ENCODE measurements around the gene RNF144B.
"Not testable (repeated sequence)": the region's sequence is repeated elsewhere in the genome, so short reads cannot be mapped to it uniquely, and the experiment has no call there.

RNF144B gene

DNA sequence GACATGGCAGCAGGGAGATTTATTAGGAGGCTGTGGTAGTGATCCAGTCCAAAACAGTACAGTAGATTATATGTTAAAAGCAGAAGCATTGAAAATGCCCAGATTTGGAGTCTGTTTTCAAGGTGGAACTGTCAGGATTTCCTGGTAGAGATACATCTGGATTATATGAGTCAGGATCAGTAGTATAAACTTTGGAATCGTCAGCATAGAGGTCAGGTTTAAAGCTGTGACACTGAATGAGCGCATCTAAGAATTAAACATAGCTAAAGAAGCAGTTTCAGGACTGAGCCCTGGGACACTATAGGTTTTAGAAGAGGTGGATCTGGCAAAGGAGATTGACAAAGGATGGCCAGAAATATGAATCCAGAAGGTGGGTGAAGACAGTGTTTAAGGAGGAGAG, 60.4 kb downstream of the RNF144B start:
- no peak for DNase-seq

DNA sequence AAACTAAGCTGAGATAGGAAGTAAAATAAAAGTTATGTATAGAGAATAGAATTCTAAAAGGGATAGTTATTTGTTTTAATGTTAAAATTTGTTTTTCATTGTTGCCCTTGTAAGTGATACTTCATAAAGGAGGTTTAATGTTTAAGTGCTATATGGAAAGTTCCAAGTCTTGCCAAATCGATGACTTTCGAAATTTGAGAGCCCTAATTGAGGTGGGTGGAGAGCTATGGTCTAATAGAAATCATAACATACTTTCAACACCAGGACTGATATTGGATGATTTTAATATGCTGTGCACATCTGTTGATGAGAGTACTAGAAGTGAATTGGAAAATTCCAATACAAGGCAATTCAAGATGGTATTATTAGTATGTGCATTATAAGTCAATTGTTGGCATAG, 64.6 kb downstream of the RNF144B start:
- no peak for DNase-seq

DNA sequence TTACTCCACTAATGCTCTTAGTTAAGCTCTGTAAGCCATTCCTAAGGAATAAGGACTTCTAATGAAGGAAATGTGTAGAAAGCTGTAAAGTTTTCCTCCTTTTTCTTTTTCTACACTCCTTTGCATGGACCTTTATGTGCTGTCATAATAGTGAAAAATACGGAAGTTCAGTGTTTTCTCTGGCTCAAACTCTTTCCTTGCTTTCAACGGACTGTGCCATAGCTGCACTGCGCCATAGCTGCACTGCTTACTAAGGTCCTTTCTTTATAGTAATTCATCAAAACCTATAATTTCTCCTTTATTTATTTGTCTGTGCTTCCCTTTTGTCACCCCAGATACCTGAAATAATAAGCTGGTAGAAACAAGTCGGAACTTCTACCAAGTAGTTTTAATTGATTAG, 67.3 kb downstream of the RNF144B start:
- no peak for DNase-seq

DNA sequence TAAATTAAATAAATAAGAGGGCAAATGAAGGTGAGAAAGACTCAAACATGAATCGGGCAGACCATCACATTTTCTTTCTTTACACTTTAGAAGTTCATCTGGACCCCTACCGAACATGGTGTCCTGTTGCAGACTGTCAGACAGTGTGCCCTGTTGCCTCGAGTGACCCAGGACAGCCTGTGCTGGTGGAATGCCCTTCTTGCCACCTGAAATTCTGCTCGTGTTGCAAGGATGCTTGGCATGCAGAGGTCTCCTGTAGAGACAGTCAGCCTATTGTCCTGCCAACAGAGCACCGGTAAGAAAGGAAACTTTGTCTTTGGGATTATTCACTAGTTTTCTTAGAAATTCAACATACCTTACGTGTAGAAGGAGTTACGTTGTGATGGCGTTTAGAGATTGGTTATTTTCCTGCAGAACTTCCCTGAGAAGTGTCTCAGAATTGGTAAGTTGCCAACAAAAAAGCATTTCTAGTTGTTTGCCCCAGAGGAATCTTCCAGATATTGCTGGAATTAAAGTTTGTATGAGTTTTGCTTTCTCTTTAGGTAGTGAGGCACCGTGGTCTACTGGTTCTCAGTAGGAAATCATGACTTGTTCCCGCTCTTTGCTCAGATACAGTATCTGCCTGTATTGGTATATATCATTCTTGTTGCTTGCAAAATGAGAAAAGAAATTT, 70.1 kb downstream of the RNF144B start:
- DNase-seq, result no peak

- DNase-seq, result not testable (repeated sequence)
Measured at GRCh38 chr6:18458086-18458485, 70.9 kb downstream of the RNF144B start.

GRCh38 chr6:18463429-18463828, 76.3 kb downstream of the RNF144B start:
- no peak for DNase-seq

- no peak for DNase-seq
Measured at GRCh38 chr6:18464176-18464575, 77.0 kb downstream of the RNF144B start.

- no peak for DNase-seq
Measured at GRCh38 chr6:18465410-18466154, 78.4 kb downstream of the RNF144B start.

- no peak for DNase-seq
Measured at GRCh38 chr6:18467741-18468502, 80.8 kb downstream of the RNF144B start.

DNA sequence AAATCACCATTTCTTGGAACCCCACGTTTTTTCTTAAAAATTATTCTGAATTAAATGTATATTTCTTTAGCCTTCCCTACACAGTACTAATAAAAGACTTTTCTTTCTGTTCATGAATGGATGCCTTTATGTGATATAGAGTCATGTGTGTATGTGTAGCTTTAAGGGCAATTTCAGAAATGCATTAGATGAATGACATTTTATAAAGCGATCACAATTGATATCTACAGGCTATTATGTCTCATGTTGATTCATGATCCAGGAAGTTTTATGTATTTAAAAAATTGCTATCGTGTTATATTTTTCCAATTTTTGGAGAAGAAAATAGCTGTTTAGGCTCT, 81.3 kb downstream of the RNF144B start:
- no peak for DNase-seq

- DNase-seq, result no peak
Measured at GRCh38 chr6:18469536-18469935, 82.4 kb downstream of the RNF144B start.

GRCh38 chr6:18471232-18471964, 84.2 kb downstream of the RNF144B start:
- no peak for DNase-seq

DNA sequence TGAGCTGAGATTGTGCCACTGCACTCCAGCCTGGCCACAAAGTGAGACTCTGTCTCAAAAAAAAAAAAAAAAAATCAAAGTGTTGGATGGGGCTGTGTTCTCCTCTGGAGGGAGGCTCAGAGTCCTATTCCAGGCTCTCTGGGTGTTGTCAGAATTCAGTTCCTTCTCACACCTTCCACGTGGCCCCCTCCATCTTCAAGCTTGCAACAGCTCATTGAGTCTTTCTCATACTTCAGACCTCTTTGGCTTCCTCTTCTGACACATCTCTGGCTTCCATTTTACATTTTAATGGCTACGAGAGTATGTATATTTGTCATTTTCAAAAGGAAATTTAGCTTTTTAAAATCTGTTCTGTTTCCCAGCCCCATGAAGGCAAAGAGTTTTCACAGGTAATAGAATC, 85.8 kb downstream of the RNF144B start:
- DNase-seq, result no peak

- no peak for DNase-seq
Measured at GRCh38 chr6:18473755-18474154, 86.6 kb downstream of the RNF144B start.

GRCh38 chr6:18477301-18477941, 90.3 kb downstream of the RNF144B start:
- no peak for DNase-seq

DNA sequence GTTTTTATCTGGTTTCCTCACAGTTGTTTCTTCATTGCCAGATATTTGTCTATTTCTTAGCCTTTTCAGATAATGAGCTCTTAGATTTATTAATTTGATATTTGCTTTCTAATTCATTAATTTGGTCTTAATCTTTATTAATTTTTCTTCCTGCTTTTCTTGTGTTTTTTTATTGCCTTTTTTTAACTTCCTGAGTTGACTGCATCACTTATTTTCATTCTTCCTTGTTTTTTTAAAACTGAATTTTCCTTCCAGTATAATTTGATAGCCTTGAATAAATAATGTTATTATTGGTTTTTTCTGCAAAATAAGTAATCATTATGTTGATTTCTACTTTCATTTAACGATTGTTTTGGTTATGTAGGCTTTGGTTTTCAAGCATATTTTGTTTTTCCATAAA, 91.5 kb downstream of the RNF144B start:
- DNase-seq, result no peak

DNA sequence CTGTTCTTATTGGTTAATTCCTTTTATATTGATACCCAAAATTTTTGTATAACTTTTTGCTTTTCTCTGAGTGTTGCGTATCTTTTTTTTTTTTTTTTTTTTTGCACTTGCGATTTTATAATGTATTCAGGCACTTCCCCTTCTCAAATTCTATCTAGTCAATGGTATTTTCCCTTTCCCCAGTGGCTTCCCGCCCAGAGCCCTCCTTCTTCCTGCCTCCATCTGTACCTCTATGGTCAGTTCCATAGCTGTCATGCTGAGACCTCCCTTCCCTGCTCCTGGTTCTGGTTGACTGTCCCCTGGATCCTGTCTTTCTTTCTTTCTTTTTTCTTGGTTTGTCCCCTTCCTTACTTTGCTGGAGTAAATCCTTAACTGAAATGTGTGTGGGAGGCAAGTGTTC, 94.7 kb downstream of the RNF144B start:
- DNase-seq, result no peak

DNA sequence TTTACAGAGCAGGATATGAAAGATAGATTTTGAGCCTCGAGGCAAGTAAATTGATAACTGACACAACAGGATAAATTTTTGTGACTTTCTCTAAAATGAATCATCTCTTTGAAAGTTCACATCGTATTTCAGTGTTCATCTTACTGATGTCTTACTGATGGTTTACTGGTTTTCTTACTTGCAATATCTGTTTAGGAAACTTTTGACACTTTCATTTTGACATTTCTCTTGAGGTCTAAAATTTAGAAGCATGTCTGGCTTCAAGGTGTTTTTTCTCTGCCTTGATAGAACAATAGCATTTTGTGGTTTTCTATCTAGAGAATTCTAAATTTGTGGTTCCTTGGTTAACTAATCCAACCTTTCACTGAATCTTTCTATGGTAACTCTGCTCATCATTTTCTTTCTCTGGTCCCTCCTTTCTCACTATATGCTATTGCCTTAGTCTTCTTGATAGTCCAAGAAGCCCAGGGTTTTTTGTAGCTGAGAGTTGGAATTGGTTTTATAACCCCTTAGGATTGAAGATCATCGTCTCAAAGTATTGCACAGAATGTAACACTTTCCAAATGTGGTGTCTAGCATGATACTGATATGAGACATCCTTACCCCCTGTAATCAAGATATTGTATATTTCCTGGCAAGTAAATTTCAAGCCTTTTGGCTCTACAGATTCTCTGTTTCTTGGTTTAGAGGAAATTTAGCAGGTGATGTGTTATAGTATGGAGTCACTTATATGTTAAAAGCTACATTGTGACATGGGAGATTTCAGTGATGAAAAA, 98.7 kb downstream of the RNF144B start:
- no peak for DNase-seq

GRCh38 chr6:18488004-18488403, 100.9 kb downstream of the RNF144B start:
- DNase-seq, result no peak

DNA sequence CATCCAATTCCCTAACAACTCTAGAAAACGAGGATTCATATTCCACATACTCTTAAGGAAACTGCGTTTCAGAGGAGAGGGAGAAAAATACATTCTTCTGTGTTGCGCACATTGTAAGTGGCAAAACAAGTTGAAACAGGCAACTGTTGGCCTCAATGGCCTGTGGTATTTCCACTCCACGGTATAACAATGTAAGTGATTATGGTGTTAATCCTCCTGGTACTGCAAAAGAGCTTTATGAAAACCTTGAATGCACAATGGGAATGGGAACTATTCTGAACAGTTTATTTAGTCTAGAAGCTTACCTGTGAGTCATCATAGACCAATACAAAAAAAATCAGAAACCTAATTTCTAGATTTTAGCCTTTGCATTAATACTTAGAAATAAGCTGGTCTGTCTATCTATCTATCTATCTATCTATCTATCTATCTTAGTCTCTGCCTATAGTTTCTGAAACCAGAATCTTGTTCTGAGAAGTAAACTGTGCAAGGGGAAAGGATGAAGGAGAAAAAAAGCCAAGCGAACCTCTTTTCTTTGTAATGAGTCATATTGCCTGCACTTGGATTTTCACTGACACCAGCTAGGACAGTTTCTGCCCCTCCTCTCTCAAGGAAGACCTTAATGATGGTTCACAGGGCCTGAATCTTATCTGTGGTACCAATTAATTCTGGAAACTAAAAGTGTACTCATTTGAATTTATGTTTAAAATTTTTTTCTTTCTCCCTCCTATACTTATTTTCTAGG, 101.5 kb downstream of the RNF144B start:
- no peak for DNase-seq

DNA sequence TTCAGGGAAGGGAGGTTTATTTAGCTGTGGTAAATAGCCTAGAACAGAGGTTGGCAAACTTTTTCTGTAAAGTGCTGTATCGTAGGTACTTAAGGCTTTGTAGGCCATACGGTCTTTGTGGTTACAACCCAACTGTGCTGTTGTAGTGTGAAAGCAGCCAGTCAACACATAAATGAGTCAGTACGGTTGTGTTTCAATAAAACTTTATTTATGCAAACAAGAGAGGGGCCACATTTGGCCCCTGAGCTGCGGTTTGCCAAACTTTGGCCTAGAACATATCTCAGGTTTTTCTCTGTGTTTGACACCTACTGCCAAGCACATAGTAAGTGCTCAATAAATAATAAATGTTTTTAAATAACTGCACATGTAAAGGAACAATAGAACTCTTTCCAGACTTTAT, 102.2 kb downstream of the RNF144B start:
- DNase-seq, result no peak
